Astrocyte (in vitro differentiated cells and primary cell): ENCODE measurements around the gene TTC9B. TPM values are rescaled to one million over a fixed set of nuclear protein-coding genes. Genes with fewer than 3 reads are reported as not detected.

Experiments used
- DNase-seq: peaks from one replicate; pipeline ENCODE4 v3.0.0-alpha.2; 2010; ENCODE audit warnings: low read depth
- FAIRE-seq: peaks from 2 replicates; lab custom pipeline; 2011; peaks lifted over from hg19 to GRCh38; lab: Jason Lieb, UNC
- H2AFZ ChIP-seq: 2 replicates; pipeline ENCODE4 v1.6.0; 2012; ENCODE audit warnings: low read depth, low read length, inconsistent platforms
- H3K27ac ChIP-seq: 2 replicates; pipeline ENCODE4 v1.5.1; 2011; ENCODE audit warnings: low read depth, low read length, inconsistent platforms
- H3K27me3 ChIP-seq: 2 replicates; pipeline ENCODE4 v1.6.0; 2011; ENCODE audit warnings: low read length, inconsistent platforms; ENCODE audit not compliant: insufficient read depth
- H3K36me3 ChIP-seq: 2 replicates; pipeline ENCODE4 v1.5.1; 2011; ENCODE audit warnings: low read length, inconsistent platforms; ENCODE audit not compliant: insufficient read depth
- H3K4me1 ChIP-seq: 2 replicates; pipeline ENCODE4 v1.5.1; 2011; ENCODE audit warnings: low read length, inconsistent platforms; ENCODE audit not compliant: insufficient read depth
- H3K4me2 ChIP-seq: 2 replicates; pipeline ENCODE4 v1.6.0; 2012; ENCODE audit warnings: low read length, inconsistent platforms
- H3K4me3 ChIP-seq: 2 replicates; pipeline ENCODE4 v1.5.1; 2011; ENCODE audit warnings: low read depth, mild to moderate bottlenecking, low read length, inconsistent platforms; ENCODE audit not compliant: insufficient read depth
- H3K79me2 ChIP-seq: 2 replicates; pipeline ENCODE4 v1.6.0; 2012; ENCODE audit warnings: mild to moderate bottlenecking, low read length, inconsistent platforms; ENCODE audit not compliant: insufficient read depth
- H3K9ac ChIP-seq: 2 replicates; pipeline ENCODE4 v1.6.0; 2012; ENCODE audit warnings: mild to moderate bottlenecking, low read length, inconsistent platforms
- H3K9me3 ChIP-seq: 2 replicates; pipeline ENCODE4 v1.5.1; 2012; ENCODE audit warnings: low read depth, mild to moderate bottlenecking, low read length, inconsistent platforms; ENCODE audit not compliant: insufficient read depth
- H4K20me1 ChIP-seq: 2 replicates; pipeline ENCODE4 v1.6.0; 2012; ENCODE audit warnings: low read length, inconsistent platforms; ENCODE audit not compliant: insufficient read depth
- H3K27ac Mint-ChIP-seq: one replicate; pipeline ENCODE4 v1.8.0; 2021; ENCODE audit warnings: mild to moderate bottlenecking, mixed read lengths; ENCODE audit not compliant: unreplicated experiment
- H3K27me3 Mint-ChIP-seq: one replicate; pipeline ENCODE4 v1.8.0; 2021; ENCODE audit warnings: low read depth, mixed read lengths; ENCODE audit not compliant: unreplicated experiment
- H3K36me3 Mint-ChIP-seq: one replicate; pipeline ENCODE4 v1.8.0; 2021; ENCODE audit warnings: low read depth, mixed read lengths; ENCODE audit not compliant: unreplicated experiment
- H3K4me1 Mint-ChIP-seq: one replicate; pipeline ENCODE4 v1.8.0; 2021; ENCODE audit warnings: low read depth, mixed read lengths; ENCODE audit not compliant: unreplicated experiment
- H3K4me3 Mint-ChIP-seq: one replicate; pipeline ENCODE4 v1.8.0; 2021; ENCODE audit warnings: mild to moderate bottlenecking, moderate library complexity, mixed read lengths; ENCODE audit not compliant: unreplicated experiment
- H3K9me3 Mint-ChIP-seq: one replicate; pipeline ENCODE4 v1.8.0; 2021; ENCODE audit warnings: mild to moderate bottlenecking, mixed read lengths; ENCODE audit not compliant: unreplicated experiment
- EZH2 ChIP-seq: IDR thresholded peaks from 2 replicates; pipeline ENCODE4 v1.6.1; 2012; ENCODE audit warnings: mild to moderate bottlenecking, low read length, inconsistent platforms; ENCODE audit not compliant: insufficient read depth
- total RNA-seq: library from RNA; stranded (reverse); gene quantifications from 2 replicates; pipeline ENCODE4 v1.2.1, GENCODE V29; 2021
- TF ChIP-seq, protein P1 (sequence below): IDR thresholded peaks from 2 replicates; pipeline ENCODE4 v1.5.1; 2011; ENCODE audit warnings: low read depth, mild to moderate bottlenecking, inconsistent platforms, low read length, moderate library complexity; ENCODE audit not compliant: insufficient read depth

The TTC9B gene
- total RNA-seq, 1 donor from 2014 or later = not detected

DNA sequence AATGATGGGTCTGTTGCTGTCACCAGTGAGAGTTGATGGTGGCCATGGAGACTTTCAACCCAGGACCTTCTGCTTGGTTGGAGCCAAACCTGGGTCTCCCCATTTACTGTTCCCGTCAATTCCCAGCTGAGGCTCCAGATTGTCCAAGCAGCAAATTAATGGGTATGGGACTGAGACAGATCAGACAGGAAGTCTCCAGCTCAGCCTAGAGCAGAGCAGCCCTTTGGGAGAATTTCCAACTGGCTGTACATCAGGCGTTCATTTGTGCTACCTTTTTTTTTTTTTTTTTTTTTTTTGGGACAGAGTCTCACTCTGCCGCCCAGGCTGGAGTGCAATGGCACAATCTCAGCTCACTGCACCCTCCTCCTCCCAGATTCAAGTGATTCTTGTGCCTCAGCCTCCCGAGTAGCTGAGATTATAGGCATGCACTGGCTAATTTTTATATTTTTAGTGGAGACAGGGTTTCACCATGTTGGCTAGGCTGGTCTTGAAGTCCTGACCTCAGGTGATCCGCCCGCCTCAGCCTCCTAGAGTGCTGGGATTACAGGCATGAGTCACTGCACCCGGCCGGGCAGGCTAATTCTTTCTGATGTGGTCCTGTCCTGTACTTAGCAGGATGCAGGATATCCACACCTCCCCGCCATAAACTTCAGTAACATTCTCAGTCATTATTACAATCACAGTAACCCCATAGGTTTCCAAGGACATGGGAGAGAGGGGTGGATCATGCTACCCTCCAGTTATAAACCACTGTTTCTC, 17.7 kb downstream of the TTC9B start:
- DNase-seq (no peak), FAIRE-seq (no peak)
- H3K27me3 Mint-ChIP-seq = no peaks in the 10 kb centered on the region
- Histone ChIP-seq H3K36me3 (no peaks in the 10 kb centered on the region), H4K20me1 (peaks cover 5% of the 10 kb centered on the region), H3K27me3 (no peaks in the 10 kb centered on the region), H2AFZ (no peak overlapping the region), H3K4me2 (no peak overlapping the region), H3K9ac (no peak overlapping the region), H3K79me2 (no peaks in the 10 kb centered on the region), H3K4me3 (no peak overlapping the region), H3K9me3 (no peaks in the 10 kb centered on the region), H3K27ac (no peak overlapping the region), H3K4me1 (no peaks in the 10 kb centered on the region)
- H3K4me3 Mint-ChIP-seq = no peak overlapping the region
- H3K9me3 Mint-ChIP-seq = no peaks in the 10 kb centered on the region
- no peak for TF ChIP-seq EZH2
- TF ChIP-seq, protein P1, sequence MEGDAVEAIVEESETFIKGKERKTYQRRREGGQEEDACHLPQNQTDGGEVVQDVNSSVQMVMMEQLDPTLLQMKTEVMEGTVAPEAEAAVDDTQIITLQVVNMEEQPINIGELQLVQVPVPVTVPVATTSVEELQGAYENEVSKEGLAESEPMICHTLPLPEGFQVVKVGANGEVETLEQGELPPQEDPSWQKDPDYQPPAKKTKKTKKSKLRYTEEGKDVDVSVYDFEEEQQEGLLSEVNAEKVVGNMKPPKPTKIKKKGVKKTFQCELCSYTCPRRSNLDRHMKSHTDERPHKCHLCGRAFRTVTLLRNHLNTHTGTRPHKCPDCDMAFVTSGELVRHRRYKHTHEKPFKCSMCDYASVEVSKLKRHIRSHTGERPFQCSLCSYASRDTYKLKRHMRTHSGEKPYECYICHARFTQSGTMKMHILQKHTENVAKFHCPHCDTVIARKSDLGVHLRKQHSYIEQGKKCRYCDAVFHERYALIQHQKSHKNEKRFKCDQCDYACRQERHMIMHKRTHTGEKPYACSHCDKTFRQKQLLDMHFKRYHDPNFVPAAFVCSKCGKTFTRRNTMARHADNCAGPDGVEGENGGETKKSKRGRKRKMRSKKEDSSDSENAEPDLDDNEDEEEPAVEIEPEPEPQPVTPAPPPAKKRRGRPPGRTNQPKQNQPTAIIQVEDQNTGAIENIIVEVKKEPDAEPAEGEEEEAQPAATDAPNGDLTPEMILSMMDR = no peak
- peaks cover 20% of the 10 kb centered on the region for H3K36me3 Mint-ChIP-seq
- H3K4me1 Mint-ChIP-seq = peaks cover 2% of the 10 kb centered on the region
- no peak overlapping the region for H3K27ac Mint-ChIP-seq

DNA sequence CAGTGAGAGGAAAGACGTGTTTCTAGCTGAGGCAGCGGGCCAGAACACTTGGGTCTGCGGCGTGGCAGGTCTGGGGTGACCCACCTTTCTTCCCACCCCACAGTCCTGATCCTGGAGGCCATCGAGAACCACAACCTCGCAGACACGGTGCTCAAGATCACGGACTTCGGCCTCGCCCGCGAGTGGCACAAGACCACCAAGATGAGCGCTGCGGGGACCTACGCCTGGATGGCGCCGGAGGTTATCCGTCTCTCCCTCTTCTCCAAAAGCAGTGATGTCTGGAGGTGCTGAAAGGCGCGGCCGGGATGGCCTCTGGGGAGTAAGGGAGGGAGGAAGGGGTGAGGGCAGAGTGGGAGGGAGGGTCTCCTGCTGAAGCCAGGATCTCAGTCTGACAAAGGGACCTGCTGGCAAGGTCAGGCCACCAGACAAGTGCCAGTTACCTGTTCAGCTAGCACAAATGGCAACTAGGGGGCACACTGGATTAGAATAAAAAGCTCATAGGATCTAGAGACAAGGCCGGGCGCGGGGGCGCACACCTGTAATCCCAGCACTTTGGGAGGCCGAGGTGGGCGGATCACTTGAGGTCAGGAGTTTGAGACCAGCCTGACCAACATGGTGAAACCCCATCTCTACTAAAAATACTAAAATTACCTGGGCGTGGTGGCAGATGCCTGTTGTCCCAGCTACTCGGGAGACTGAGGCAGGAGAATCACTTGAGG, 19.8 kb downstream of the TTC9B start:
- Mint-ChIP-seq H3K36me3 (peaks cover 13% of the 10 kb centered on the region), H3K4me3 (no peak overlapping the region), H3K9me3 (no peaks in the 10 kb centered on the region), H3K4me1 (peaks cover 4% of the 10 kb centered on the region), H3K27ac (no peak overlapping the region), H3K27me3 (no peaks in the 10 kb centered on the region)
- DNase-seq = no peak
- H3K9me3 ChIP-seq = no peaks in the 10 kb centered on the region
- no peak for FAIRE-seq
- no peaks in the 10 kb centered on the region for H3K27me3 ChIP-seq
- peaks cover 5% of the 10 kb centered on the region for H4K20me1 ChIP-seq
- H3K27ac ChIP-seq = no peak overlapping the region
- H3K4me2 ChIP-seq = no peak overlapping the region
- H3K36me3 ChIP-seq = no peaks in the 10 kb centered on the region
- no peak overlapping the region for H2AFZ ChIP-seq
- H3K4me1 ChIP-seq = no peaks in the 10 kb centered on the region
- H3K4me3 ChIP-seq = no peak overlapping the region
- TF ChIP-seq, protein P1 = no peak
- no peak for TF ChIP-seq EZH2
- no peak overlapping the region for H3K9ac ChIP-seq
- no peaks in the 10 kb centered on the region for H3K79me2 ChIP-seq

DNA sequence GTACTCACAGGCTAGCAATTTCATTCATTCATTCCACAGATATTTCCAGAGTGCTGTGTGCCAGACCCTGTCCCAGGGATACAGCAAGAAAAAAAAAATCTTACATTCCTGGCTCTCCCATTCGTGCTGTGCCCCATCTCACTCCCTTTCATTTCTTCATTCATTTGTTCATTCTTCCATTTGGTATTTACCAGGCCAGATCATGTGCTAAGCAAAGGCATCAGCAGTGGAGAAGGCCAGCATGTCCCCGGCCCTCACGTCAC, 24.7 kb downstream of the TTC9B start:
- no peak for FAIRE-seq
- no peak overlapping the region for H3K27ac ChIP-seq
- TF ChIP-seq, protein P1 = no peak
- no peak for TF ChIP-seq EZH2
- DNase-seq = peak; percentile 38
- Mint-ChIP-seq H3K36me3 (peaks cover 6% of the 10 kb centered on the region), H3K27me3 (no peaks in the 10 kb centered on the region), H3K27ac (peak overlapping the region; percentile 75), H3K4me3 (peak overlapping the region; percentile 20), H3K4me1 (peaks cover 7% of the 10 kb centered on the region), H3K9me3 (no peaks in the 10 kb centered on the region)
- H3K79me2 ChIP-seq = peaks cover 8% of the 10 kb centered on the region
- no peak overlapping the region for H3K9ac ChIP-seq
- peaks cover 16% of the 10 kb centered on the region for H4K20me1 ChIP-seq
- H3K4me1 ChIP-seq = peaks cover 12% of the 10 kb centered on the region
- no peak overlapping the region for H2AFZ ChIP-seq
- no peaks in the 10 kb centered on the region for H3K9me3 ChIP-seq
- H3K27me3 ChIP-seq = no peaks in the 10 kb centered on the region
- no peaks in the 10 kb centered on the region for H3K36me3 ChIP-seq
- peak overlapping the region; percentile 88 for H3K4me2 ChIP-seq
- H3K4me3 ChIP-seq = no peak overlapping the region
